Upper lobe of left lung (tissue), 6 donors: ENCODE measurements around the gene EYA4. TPM values are rescaled to one million over a fixed set of nuclear protein-coding genes. Genes with fewer than 3 reads are reported as not detected.

Experiments used
- ATAC-seq, 2 donors: fragments of 200-7000 bp; cut with Tn5 transposase; one replicate each; pipeline ENCODE4 v1.9.1; 2022; ENCODE audit warnings: mild to moderate bottlenecking in 2 of 2, moderate library complexity in 2 of 2; ENCODE audit not compliant: low FRiP score in 2 of 2
- DNase-seq, 2 donors: peaks; one replicate each; pipeline ENCODE4 v3.0.0-alpha.2; 2019 to 2020
- H3K27ac ChIP-seq, 4 donors: fragments of 200-600 bp; sonication (generic); one replicate each; pipeline ENCODE4 v1.5.1; 2016 to 2019
- H3K27me3 ChIP-seq, 4 donors: fragments of 200-600 bp; sonication (generic); one replicate each; pipeline ENCODE4 v1.5.1; 2017 to 2019
- H3K36me3 ChIP-seq, 4 donors: fragments of 200-600 bp; sonication (generic); one replicate each; pipeline ENCODE4 v1.5.1; 2016 to 2019
- H3K4me1 ChIP-seq, 4 donors: fragments of 200-600 bp; sonication (generic); one replicate each; pipeline ENCODE4 v1.5.1; 2018 to 2019
- H3K4me3 ChIP-seq, 4 donors: fragments of 200-600 bp; sonication (generic); one replicate each; pipeline ENCODE4 v1.5.1; 2017 to 2019; ENCODE audit warnings: mild to moderate bottlenecking in 2 of 4, moderate library complexity in 1 of 4
- H3K9me3 ChIP-seq, 4 donors: fragments of 200-600 bp; sonication (generic); one replicate each; pipeline ENCODE4 v1.5.1; 2018 to 2019
- EP300 ChIP-seq, 4 donors: sonication (generic); formaldehyde crosslinking; IDR thresholded peaks; one replicate each; pipeline ENCODE4 v1.5.1; 2017; ENCODE audit warnings: antibody characterized with exemption in 4 of 4, control low read depth in 2 of 4
- POLR2A ChIP-seq, 4 donors: fragments of 450-650 bp; IDR thresholded peaks; one replicate each; pipeline ENCODE4 v1.5.1; 2016 to 2017; ENCODE audit warnings: antibody characterized with exemption in 4 of 4, mild to moderate bottlenecking in 2 of 4
- POLR2AphosphoS5 ChIP-seq, 2 donors: sonication (generic); formaldehyde crosslinking; IDR thresholded peaks; one replicate each; pipeline ENCODE4 v1.5.1; 2017; ENCODE audit warnings: antibody characterized with exemption in 2 of 2
- WGBS, 2 donors: methylation state at CpG; one replicate each; pipeline ENCODE4 v1.1.5; 2017 to 2018; 5-methylcytosine and 5-hydroxymethylcytosine counted together
- total RNA-seq, 6 donors: library from RNA; depleted of rRNA in 4 of 6; stranded (reverse); fragments of >200 nt in 4 of 6; gene quantifications; one replicate each; pipeline versions ENCODE4 v1.1.0 to v1.2.1, GENCODE V29; 2016 to 2021
- TF ChIP-seq, protein P1 (sequence below), 6 experiments: fragments of 450-650 bp in 4 of 6; fragments of 200-600 bp in 2 of 6; sonication (generic) in 2 of 6; IDR thresholded peaks; one replicate each; pipeline ENCODE4 v1.5.1; 2016 to 2019; ENCODE audit warnings: antibody characterized with exemption in 6 of 6
- donor health status: DM: no; HTN: no; CAD: no; lungs with moderate emphysema.
- donor health status: DM: no; HTN: yes; CAD: no; lungs with severe emphysema.

EYA4 gene
- total RNA-seq, 6 donors from 2014 or later = 1.0 to 8.9 (median 4.2) TPM

DNA sequence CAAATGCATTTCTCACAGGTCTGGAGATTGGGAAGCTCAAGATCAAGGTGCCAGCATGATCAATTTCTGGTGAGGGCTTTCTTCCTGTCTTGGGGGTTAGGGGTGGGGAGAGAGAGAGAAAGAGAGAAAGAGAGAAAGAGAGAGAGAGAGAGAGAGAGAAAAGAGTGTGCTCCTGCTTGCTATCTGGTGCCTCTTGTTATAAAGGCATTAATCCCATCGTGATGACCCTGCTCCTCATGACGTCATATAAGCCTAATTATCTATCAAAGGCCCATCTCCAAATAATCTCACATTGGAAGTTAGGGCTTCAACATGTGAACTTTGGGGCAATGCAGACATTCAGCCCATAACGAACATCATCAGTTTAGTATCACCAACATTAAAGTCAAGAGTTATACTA, 114.8 kb downstream of the EYA4 start:
- 86 to 88% methylated on average over 3 of the region's 3 CpGs for WGBS, 2 donors
- Histone ChIP-seq H3K4me1 (no peaks in the 10 kb centered on the region), H3K4me3 (no peak overlapping the region), H3K27me3 (no peaks in the 10 kb centered on the region), H3K36me3 (no peaks in the 10 kb centered on the region), H3K9me3 (no peaks in the 10 kb centered on the region), H3K27ac (no peak overlapping the region)
- no peak for ATAC-seq
- TF ChIP-seq, protein P1, sequence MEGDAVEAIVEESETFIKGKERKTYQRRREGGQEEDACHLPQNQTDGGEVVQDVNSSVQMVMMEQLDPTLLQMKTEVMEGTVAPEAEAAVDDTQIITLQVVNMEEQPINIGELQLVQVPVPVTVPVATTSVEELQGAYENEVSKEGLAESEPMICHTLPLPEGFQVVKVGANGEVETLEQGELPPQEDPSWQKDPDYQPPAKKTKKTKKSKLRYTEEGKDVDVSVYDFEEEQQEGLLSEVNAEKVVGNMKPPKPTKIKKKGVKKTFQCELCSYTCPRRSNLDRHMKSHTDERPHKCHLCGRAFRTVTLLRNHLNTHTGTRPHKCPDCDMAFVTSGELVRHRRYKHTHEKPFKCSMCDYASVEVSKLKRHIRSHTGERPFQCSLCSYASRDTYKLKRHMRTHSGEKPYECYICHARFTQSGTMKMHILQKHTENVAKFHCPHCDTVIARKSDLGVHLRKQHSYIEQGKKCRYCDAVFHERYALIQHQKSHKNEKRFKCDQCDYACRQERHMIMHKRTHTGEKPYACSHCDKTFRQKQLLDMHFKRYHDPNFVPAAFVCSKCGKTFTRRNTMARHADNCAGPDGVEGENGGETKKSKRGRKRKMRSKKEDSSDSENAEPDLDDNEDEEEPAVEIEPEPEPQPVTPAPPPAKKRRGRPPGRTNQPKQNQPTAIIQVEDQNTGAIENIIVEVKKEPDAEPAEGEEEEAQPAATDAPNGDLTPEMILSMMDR (IDR thresholded peaks at IDR 0.05) = no peak
- TF ChIP-seq EP300 (IDR thresholded peaks at IDR 0.05) (no peak), POLR2AphosphoS5 (IDR thresholded peaks at IDR 0.05) (no peak), POLR2A (IDR thresholded peaks at IDR 0.05) (no peak)
- no peak for DNase-seq

DNA sequence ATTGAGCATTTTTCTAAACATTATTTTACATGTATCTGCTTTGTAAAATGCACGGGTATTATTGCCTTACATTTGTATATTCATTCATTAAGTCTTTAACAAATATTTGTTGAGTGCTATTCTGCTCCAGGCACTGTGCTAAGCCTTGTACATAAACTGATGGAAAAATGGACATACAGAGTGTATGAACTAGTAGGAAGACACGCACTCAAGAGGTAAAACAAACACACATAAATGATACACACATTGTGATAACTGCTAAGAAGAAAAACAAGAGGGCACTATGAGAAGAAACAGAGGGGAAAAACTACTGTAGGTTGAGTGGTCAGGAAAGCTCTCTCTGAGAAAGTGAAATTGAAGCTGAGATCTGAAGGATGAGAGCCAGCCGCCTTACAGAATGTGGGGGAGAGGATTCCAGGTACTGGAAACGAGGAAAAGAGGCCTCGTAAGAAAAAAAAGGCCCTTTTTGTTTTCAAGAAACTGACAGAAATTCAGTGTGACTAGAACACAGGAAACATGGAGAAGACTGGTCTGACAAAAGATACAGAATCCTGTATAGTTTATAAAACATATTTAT, 117.5 kb downstream of the EYA4 start:
- WGBS, 2 donors = 69 to 77% methylated on average over 5 of the region's 5 CpGs
- TF ChIP-seq, protein P1 (IDR thresholded peaks at IDR 0.05) = no peak
- TF ChIP-seq POLR2AphosphoS5 (IDR thresholded peaks at IDR 0.05) (no peak), POLR2A (IDR thresholded peaks at IDR 0.05) (no peak), EP300 (IDR thresholded peaks at IDR 0.05) (no peak)
- DNase-seq = no peak
- no peak for ATAC-seq
- Histone ChIP-seq H3K36me3 (no peaks in the 10 kb centered on the region), H3K4me1 (no peaks in the 10 kb centered on the region), H3K27me3 (no peaks in the 10 kb centered on the region), H3K4me3 (no peak overlapping the region), H3K27ac (no peak overlapping the region), H3K9me3 (no peaks in the 10 kb centered on the region)

DNA sequence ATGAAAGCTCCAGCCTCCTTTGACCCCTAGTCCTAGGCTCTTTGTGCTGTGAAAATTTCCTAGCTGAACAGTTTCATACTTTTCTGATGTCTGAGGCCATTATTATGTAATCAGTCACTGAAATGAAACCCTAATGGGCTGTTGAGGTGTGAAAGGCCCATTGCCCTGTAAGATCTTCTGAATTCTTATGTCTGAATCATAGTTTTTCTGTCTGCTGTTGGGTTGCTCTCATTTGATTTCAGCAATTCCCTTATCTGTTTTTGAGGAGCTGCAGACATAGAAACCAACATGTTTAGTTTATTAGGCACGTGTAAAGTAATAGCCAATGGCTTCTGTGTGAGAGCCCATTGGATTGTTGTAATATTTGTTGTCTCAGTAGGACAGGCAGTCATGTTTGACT, 118.1 kb downstream of the EYA4 start:
- no peak for ATAC-seq
- H3K4me1 ChIP-seq = no peaks in the 10 kb centered on the region
- 75 to 81% methylated on average over 1 of the region's 1 CpG for WGBS, 2 donors
- H3K27me3 ChIP-seq = no peaks in the 10 kb centered on the region
- TF ChIP-seq POLR2AphosphoS5 (IDR thresholded peaks at IDR 0.05) = no peak
- no peak for TF ChIP-seq POLR2A (IDR thresholded peaks at IDR 0.05)
- TF ChIP-seq EP300 (IDR thresholded peaks at IDR 0.05) = no peak
- TF ChIP-seq, protein P1 (IDR thresholded peaks at IDR 0.05) = no peak
- H3K36me3 ChIP-seq = no peaks in the 10 kb centered on the region
- no peaks in the 10 kb centered on the region for H3K9me3 ChIP-seq
- no peak overlapping the region for H3K27ac ChIP-seq
- H3K4me3 ChIP-seq = no peak overlapping the region
- DNase-seq = no peak

DNA sequence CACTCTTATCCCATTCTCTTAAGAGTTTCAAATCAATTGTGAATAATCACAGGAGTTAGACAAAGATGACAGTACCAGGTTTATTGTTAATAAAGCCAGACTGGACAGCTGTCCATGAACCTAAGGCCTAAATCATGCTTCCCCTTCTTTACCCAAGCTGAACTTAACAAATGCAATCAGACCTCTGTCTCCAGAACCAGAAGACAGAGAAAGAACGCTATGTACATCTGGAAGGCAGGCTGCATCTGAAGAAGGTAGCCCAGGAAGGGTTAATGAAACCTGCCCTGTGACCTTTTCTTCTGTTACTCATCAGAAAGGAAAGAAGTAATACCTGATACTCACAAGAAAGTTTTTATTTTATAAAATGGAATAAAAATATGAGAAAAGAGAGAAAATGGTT, 118.6 kb downstream of the EYA4 start:
- H3K4me1 ChIP-seq = no peaks in the 10 kb centered on the region
- H3K36me3 ChIP-seq = no peaks in the 10 kb centered on the region
- H3K9me3 ChIP-seq = no peaks in the 10 kb centered on the region
- no peaks in the 10 kb centered on the region for H3K27me3 ChIP-seq
- H3K4me3 ChIP-seq = no peak overlapping the region
- no peak overlapping the region for H3K27ac ChIP-seq
- ATAC-seq (no peak), DNase-seq (no peak)
- TF ChIP-seq POLR2A (IDR thresholded peaks at IDR 0.05) = no peak
- TF ChIP-seq EP300 (IDR thresholded peaks at IDR 0.05) = no peak
- TF ChIP-seq, protein P1 (IDR thresholded peaks at IDR 0.05) = no peak
- no peak for TF ChIP-seq POLR2AphosphoS5 (IDR thresholded peaks at IDR 0.05)
- 81 to 91% methylated on average over 1 of the region's 1 CpG for WGBS, 2 donors

DNA sequence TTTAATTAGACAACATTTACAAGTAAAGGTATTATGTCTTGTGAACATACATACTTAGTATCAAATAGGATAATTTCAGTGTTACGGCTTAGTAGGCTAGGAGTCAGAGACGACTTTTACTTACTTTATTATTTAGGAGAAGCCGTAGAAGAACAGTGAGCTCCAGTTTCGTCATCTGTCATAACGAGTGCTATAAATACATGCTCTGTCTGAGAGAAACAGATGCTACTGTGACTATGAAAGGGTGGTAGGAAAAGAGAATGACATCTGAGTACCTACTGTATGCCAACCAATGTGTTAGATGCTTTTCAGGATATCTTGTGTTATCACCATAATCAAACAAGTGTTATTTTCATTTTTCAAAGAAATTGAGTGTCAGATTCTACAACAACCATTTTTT, 119.0 kb downstream of the EYA4 start:
- ATAC-seq = no peak
- no peaks in the 10 kb centered on the region for H3K9me3 ChIP-seq
- H3K4me1 ChIP-seq = no peaks in the 10 kb centered on the region
- 80 to 86% methylated on average over 5 of the region's 5 CpGs for WGBS, 2 donors
- no peaks in the 10 kb centered on the region for H3K36me3 ChIP-seq
- TF ChIP-seq POLR2A (IDR thresholded peaks at IDR 0.05) (no peak), EP300 (IDR thresholded peaks at IDR 0.05) (no peak), POLR2AphosphoS5 (IDR thresholded peaks at IDR 0.05) (no peak)
- TF ChIP-seq, protein P1 (IDR thresholded peaks at IDR 0.05) = no peak
- DNase-seq = no peak
- no peak overlapping the region for H3K4me3 ChIP-seq
- no peaks in the 10 kb centered on the region for H3K27me3 ChIP-seq
- no peak overlapping the region for H3K27ac ChIP-seq
